WTC11 (cell line): ENCODE data around the gene PRKCSH. TPM values are rescaled to one million over a fixed set of nuclear protein-coding genes. Genes with fewer than 3 reads are reported as not detected.

Experiments used
- ATAC-seq: fragments of 200-7000 bp; cut with Tn5 transposase; 2 replicates; pipeline ENCODE4 v1.10.0; 2021; ENCODE audit warnings: mild to moderate bottlenecking, moderate library complexity
- CTCF ChIA-PET: fragments of 300-600 bp; sonication (Branson Sonifier 250); formaldehyde crosslinking; loops from one replicate; lab custom pipeline; 2021; ENCODE audit warnings: antibody characterized with exemption; lab: Charles Lee
- POLR2A ChIA-PET: fragments of 350-600 bp; sonication (Branson Sonifier 250); formaldehyde crosslinking; loops from one replicate; lab custom pipeline; 2021; ENCODE audit warnings: antibody characterized with exemption; lab: Charles Lee
- DNase-seq: peaks from one replicate; pipeline ENCODE4 v3.0.0; 2021; ENCODE audit warnings: low spot score
- H3K27ac Mint-ChIP-seq: 2 replicates; pipeline ENCODE4 v1.8.0; 2021; ENCODE audit warnings: mixed read lengths
- H3K27me3 Mint-ChIP-seq: 2 replicates; pipeline ENCODE4 v1.8.0; 2021; ENCODE audit warnings: low read depth, mild to moderate bottlenecking, moderate library complexity, mixed read lengths
- H3K36me3 Mint-ChIP-seq: 2 replicates; pipeline ENCODE4 v1.8.0; 2021; ENCODE audit warnings: mixed read lengths
- H3K4me1 Mint-ChIP-seq: 2 replicates; pipeline ENCODE4 v1.8.0; 2022; ENCODE audit warnings: mixed read lengths
- H3K4me3 Mint-ChIP-seq: 2 replicates; pipeline ENCODE4 v1.8.0; 2021; ENCODE audit warnings: mild to moderate bottlenecking, moderate library complexity, mixed read lengths
- H3K9me3 Mint-ChIP-seq: 2 replicates; pipeline ENCODE4 v1.8.0; 2021; ENCODE audit warnings: mixed read lengths
- AR ChIP-seq: fragments of 250-450 bp; sonication (Bioruptor Pico); IDR thresholded peaks from 2 replicates; pipeline ENCODE4 v1.9.0; 2021; ENCODE audit warnings: mild to moderate bottlenecking
- CREB1 ChIP-seq: sonication (generic); formaldehyde crosslinking; IDR thresholded peaks from 2 replicates; pipeline ENCODE4 v1.8.0; 2023; ENCODE audit warnings: mild to moderate bottlenecking, missing genetic modification reagents
- ESRRA ChIP-seq: sonication (generic); formaldehyde crosslinking; IDR thresholded peaks from 2 replicates; pipeline ENCODE4 v1.8.1; 2022; ENCODE audit warnings: mild to moderate bottlenecking, missing genetic modification reagents, borderline replicate concordance
- FOXK1 ChIP-seq: sonication (generic); formaldehyde crosslinking; IDR thresholded peaks from 2 replicates; pipeline ENCODE4 v1.8.0; 2022; ENCODE audit warnings: mild to moderate bottlenecking, moderate library complexity, missing genetic modification reagents
- GABPB1 ChIP-seq: sonication (generic); formaldehyde crosslinking; IDR thresholded peaks from 2 replicates; pipeline ENCODE4 v1.8.1; 2023; ENCODE audit warnings: mild to moderate bottlenecking, missing genetic modification reagents
- GTF2I ChIP-seq: fragments of 250-450 bp; sonication (Bioruptor Pico); conservative IDR thresholded peaks from 2 replicates; pipeline ENCODE4 v1.4.0; 2021; ENCODE audit warnings: mild to moderate bottlenecking
- JAZF1 ChIP-seq: fragments of 250-450 bp; sonication (Bioruptor Pico); IDR thresholded peaks from 2 replicates; pipeline ENCODE4 v1.9.0; 2021; ENCODE audit warnings: moderate library complexity, mild to moderate bottlenecking, inconsistent platforms
- MAX ChIP-seq: sonication (generic); formaldehyde crosslinking; IDR thresholded peaks from 2 replicates; pipeline ENCODE4 v1.8.0; 2022; ENCODE audit warnings: mild to moderate bottlenecking, missing genetic modification reagents
- NFYB ChIP-seq: sonication (generic); formaldehyde crosslinking; conservative IDR thresholded peaks from 2 replicates; pipeline ENCODE4 v1.8.0; 2022; ENCODE audit warnings: low read depth, missing genetic modification reagents
- SOX15 ChIP-seq: fragments of 250-450 bp; sonication (Bioruptor Pico); IDR thresholded peaks from 2 replicates; pipeline ENCODE4 v1.9.0; 2021; ENCODE audit warnings: mild to moderate bottlenecking
- TEAD1 ChIP-seq: sonication (generic); formaldehyde crosslinking; IDR thresholded peaks from 2 replicates; pipeline ENCODE4 v1.8.0; 2022; ENCODE audit warnings: mild to moderate bottlenecking, missing genetic modification reagents
- ZNF232 ChIP-seq: sonication (generic); formaldehyde crosslinking; IDR thresholded peaks from 2 replicates; pipeline ENCODE4 v1.8.0; 2022; ENCODE audit warnings: mild to moderate bottlenecking, missing genetic modification reagents
- ZNF512 ChIP-seq: sonication (generic); formaldehyde crosslinking; IDR thresholded peaks from 2 replicates; pipeline ENCODE4 v1.8.1; 2022; ENCODE audit warnings: missing genetic modification reagents, borderline replicate concordance
- total RNA-seq: library from RNA; stranded (reverse); gene quantifications from 3 replicates; pipeline ENCODE4 v1.2.3, GENCODE V29; 2021
- TF ChIP-seq, protein P1 (sequence below): sonication (generic); formaldehyde crosslinking; IDR thresholded peaks from 2 replicates; pipeline ENCODE4 v1.8.1; 2023; ENCODE audit warnings: mild to moderate bottlenecking, missing genetic modification reagents
- TF ChIP-seq, protein P2 (sequence below): fragments of 200-600 bp; IDR thresholded peaks from 2 replicates; pipeline ENCODE4 v1.8.0; 2022; ENCODE audit warnings: antibody characterized with exemption

PRKCSH gene
- total RNA-seq, 1 experiment from 2014 or later, result 396 TPM

GRCh38 chr19:11446271-11446651, 10.8 kb downstream of the PRKCSH start:
- no peak overlapping the region for H3K27ac Mint-ChIP-seq
- ChIA-PET POLR2A (interaction anchor here (0.8 to 1.4 kb wide), 3 partner anchors 25 to 65 kb away, joined by 3 to 4 read pairs (median 4); no protein-coding TSS in a partner anchor), CTCF (interaction anchor here (0.6 to 6.5 kb wide), 15 partner anchors 9 to 247 kb away, joined by 3 to 103 read pairs (median 5); partner anchors contain the start of genes EPOR, ODAD3, PRKCSH and RGL3)
- TF ChIP-seq NFYB (CRISPR knock-in tag), result no peak
- no peak for TF ChIP-seq CREB1 (CRISPR knock-in tag)
- no peak for TF ChIP-seq MAX (CRISPR knock-in tag)
- no peak for TF ChIP-seq ZNF232 (CRISPR knock-in tag)
- no peak for TF ChIP-seq ESRRA (CRISPR knock-in tag)
- no peak for TF ChIP-seq FOXK1
- no peak for TF ChIP-seq TEAD1 (CRISPR knock-in tag)
- no peak for TF ChIP-seq JAZF1 (CRISPR knock-in tag)
- TF ChIP-seq GTF2I (CRISPR knock-in tag), result no peak
- TF ChIP-seq AR (CRISPR knock-in tag), result no peak
- TF ChIP-seq, protein P1, sequence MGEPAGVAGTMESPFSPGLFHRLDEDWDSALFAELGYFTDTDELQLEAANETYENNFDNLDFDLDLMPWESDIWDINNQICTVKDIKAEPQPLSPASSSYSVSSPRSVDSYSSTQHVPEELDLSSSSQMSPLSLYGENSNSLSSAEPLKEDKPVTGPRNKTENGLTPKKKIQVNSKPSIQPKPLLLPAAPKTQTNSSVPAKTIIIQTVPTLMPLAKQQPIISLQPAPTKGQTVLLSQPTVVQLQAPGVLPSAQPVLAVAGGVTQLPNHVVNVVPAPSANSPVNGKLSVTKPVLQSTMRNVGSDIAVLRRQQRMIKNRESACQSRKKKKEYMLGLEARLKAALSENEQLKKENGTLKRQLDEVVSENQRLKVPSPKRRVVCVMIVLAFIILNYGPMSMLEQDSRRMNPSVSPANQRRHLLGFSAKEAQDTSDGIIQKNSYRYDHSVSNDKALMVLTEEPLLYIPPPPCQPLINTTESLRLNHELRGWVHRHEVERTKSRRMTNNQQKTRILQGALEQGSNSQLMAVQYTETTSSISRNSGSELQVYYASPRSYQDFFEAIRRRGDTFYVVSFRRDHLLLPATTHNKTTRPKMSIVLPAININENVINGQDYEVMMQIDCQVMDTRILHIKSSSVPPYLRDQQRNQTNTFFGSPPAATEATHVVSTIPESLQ, result no peak
- no peak for TF ChIP-seq GABPB1
- TF ChIP-seq ZNF512 (CRISPR knock-in tag), result no peak
- H3K4me3 Mint-ChIP-seq, result no peak overlapping the region
- DNase-seq (no peak), ATAC-seq (0 out of 2 replicates have a peak, but pooled peaks have one; percentile 7)
- H3K36me3 Mint-ChIP-seq, result peaks cover 16% of the 10 kb centered on the region
- H3K27me3 Mint-ChIP-seq, result no peaks in the 10 kb centered on the region; the same call in 1 of the 2 replicates
- H3K4me1 Mint-ChIP-seq, result peaks cover 7% of the 10 kb centered on the region; the same call in 1 of the 2 replicates
- no peaks in the 10 kb centered on the region for H3K9me3 Mint-ChIP-seq

- ChIA-PET CTCF (interaction anchor here (1.1 to 6.5 kb wide), 11 partner anchors 12 to 203 kb away, joined by 3 to 103 read pairs (median 6); partner anchors contain the start of genes EPOR, ODAD3, PRKCSH and RGL3), POLR2A (interaction anchor here (0.9 to 1.4 kb wide), 2 partner anchors 64 to 65 kb away, joined by 3 to 4 read pairs; no protein-coding TSS in a partner anchor)
- TF ChIP-seq, protein P2, sequence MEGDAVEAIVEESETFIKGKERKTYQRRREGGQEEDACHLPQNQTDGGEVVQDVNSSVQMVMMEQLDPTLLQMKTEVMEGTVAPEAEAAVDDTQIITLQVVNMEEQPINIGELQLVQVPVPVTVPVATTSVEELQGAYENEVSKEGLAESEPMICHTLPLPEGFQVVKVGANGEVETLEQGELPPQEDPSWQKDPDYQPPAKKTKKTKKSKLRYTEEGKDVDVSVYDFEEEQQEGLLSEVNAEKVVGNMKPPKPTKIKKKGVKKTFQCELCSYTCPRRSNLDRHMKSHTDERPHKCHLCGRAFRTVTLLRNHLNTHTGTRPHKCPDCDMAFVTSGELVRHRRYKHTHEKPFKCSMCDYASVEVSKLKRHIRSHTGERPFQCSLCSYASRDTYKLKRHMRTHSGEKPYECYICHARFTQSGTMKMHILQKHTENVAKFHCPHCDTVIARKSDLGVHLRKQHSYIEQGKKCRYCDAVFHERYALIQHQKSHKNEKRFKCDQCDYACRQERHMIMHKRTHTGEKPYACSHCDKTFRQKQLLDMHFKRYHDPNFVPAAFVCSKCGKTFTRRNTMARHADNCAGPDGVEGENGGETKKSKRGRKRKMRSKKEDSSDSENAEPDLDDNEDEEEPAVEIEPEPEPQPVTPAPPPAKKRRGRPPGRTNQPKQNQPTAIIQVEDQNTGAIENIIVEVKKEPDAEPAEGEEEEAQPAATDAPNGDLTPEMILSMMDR, result peak; percentile 77
- no peak for TF ChIP-seq SOX15 (CRISPR knock-in tag)
- Mint-ChIP-seq H3K4me3 (no peak overlapping the region), H3K36me3 (peaks cover 11% of the 10 kb centered on the region), H3K9me3 (no peaks in the 10 kb centered on the region), H3K27me3 (no peaks in the 10 kb centered on the region; the same call in 1 of the 2 replicates), H3K27ac (no peak overlapping the region), H3K4me1 (peaks cover 7% of the 10 kb centered on the region)
- DNase-seq (peak; percentile 88), ATAC-seq (peak; percentile 83)
Measured at GRCh38 chr19:11446652-11447301, 11.3 kb downstream of the PRKCSH start.
